ENCODE data around the gene ARHGEF12.

Gene ARHGEF12

GRCh38 chr11:120331301-120331996 lies 4.8 kb upstream of the ARHGEF12 start:
- Histone ChIP-seq H3K4me1 (ENCODE audit: control insufficient read depth in 2 of 2, insufficient read depth in 2 of 2, low read length in 2 of 2) (peaks cover 7 to 18% of the 10 kb centered on the region in 2 donors), H3K9me3 (ENCODE audit: control insufficient read depth in 2 of 2, low read length in 2 of 2) (no peaks in the 10 kb centered on the region), H3K27ac (ENCODE audit: low read depth in 2 of 2, low read length in 2 of 2) (no peak overlapping the region), H3K9ac (ENCODE audit: low read depth in 1 of 2, low read length in 2 of 2) (no peak overlapping the region), H3K36me3 (ENCODE audit: control insufficient read depth in 2 of 2, insufficient read depth in 2 of 2, low read length in 2 of 2) (no peaks in the 10 kb centered on the region), H3K4me3 (ENCODE audit: low read length in 2 of 2) (no peak overlapping the region), H3K27me3 (ENCODE audit: control insufficient read depth in 2 of 2, insufficient read depth in 2 of 2, low read length in 2 of 2) (no peaks in the 10 kb centered on the region)

DNA sequence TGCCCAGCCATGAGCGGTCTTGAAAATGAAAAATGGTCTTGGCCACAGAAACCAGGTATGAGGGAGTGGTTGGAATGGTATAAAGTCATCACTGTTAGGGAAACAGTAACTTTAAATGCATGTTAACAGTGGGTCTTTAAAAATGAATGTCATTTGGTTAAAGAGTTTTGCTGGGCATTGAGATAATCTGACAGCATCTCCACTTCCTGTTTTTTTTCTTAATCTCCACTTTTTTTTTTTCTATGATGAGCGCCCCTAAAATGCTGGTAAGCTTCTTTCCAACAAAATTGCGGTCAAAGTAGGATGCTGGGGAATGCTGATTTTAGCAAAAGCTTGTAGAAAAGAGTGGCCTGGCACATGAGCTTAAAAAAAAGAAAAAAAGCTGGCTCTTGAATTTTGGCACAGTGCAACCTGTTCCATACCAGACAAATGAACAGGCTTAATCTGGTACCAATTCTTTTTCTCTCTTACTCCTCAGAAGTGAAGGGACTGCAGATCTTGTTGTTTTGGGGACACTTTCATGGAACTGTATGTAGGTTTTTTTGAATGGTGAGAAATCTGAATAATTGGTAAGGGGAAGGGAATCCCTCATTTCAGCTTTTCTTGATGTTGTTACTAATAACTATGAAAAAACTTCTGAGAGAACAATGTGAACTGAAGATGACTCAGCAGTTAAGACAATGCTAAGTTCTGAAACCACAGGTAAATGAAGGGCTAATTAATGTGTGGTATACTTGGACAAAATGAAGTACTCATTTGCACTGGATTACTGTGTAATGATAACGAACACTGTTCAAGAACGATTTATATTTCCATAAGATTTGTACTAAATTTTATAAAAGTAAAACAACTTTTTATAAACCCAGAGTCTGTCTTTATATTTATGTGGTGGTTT lies 3.1 kb upstream of the ARHGEF12 start:
- Histone ChIP-seq H3K36me3 (ENCODE audit: control insufficient read depth in 2 of 2, insufficient read depth in 2 of 2, low read length in 2 of 2) (no peaks in the 10 kb centered on the region), H3K4me3 (ENCODE audit: low read length in 2 of 2) (no peak overlapping the region), H3K9me3 (ENCODE audit: control insufficient read depth in 2 of 2, low read length in 2 of 2) (no peaks in the 10 kb centered on the region), H3K27ac (ENCODE audit: low read depth in 2 of 2, low read length in 2 of 2) (no peak overlapping the region), H3K27me3 (ENCODE audit: control insufficient read depth in 2 of 2, insufficient read depth in 2 of 2, low read length in 2 of 2) (no peaks in the 10 kb centered on the region), H3K4me1 (ENCODE audit: control insufficient read depth in 2 of 2, insufficient read depth in 2 of 2, low read length in 2 of 2) (peaks cover 2 to 10% of the 10 kb centered on the region in 2 donors), H3K9ac (ENCODE audit: low read depth in 1 of 2, low read length in 2 of 2) (no peak overlapping the region)

DNA sequence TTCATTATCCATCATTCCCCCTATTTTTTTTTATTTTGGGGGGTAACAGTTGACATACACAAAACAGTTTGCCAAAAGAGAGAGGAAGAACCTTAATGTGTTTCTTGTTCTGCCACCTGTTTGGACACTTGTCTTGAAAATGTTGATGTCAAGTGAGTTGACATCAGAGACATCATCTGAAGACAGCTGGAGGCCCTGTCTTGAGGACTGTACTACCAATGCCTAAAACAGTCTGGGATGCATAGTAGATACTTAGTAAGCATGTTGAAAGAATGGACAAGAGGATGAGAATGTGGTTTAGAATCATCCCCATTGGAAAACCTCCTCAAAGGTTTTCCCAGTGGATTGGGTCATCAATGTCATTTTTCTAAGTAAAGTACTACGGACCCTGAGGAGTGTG lies 2.4 kb upstream of the ARHGEF12 start:
- no peak overlapping the region for H3K4me3 ChIP-seq (ENCODE audit: low read length in 2 of 2)
- no peaks in the 10 kb centered on the region for H3K36me3 ChIP-seq (ENCODE audit: control insufficient read depth in 2 of 2, insufficient read depth in 2 of 2, low read length in 2 of 2)
- H3K27ac ChIP-seq (ENCODE audit: low read depth in 2 of 2, low read length in 2 of 2), result no peak overlapping the region
- H3K27me3 ChIP-seq (ENCODE audit: control insufficient read depth in 2 of 2, insufficient read depth in 2 of 2, low read length in 2 of 2), result no peaks in the 10 kb centered on the region
- H3K4me1 ChIP-seq (ENCODE audit: control insufficient read depth in 2 of 2, insufficient read depth in 2 of 2, low read length in 2 of 2), result peaks cover 6 to 10% of the 10 kb centered on the region in 2 donors
- H3K9ac ChIP-seq (ENCODE audit: low read depth in 1 of 2, low read length in 2 of 2), result no peak overlapping the region
- no peaks in the 10 kb centered on the region for H3K9me3 ChIP-seq (ENCODE audit: control insufficient read depth in 2 of 2, low read length in 2 of 2)

GRCh38 chr11:120334332-120334731 lies 1.9 kb upstream of the ARHGEF12 start:
- Histone ChIP-seq H3K27ac (ENCODE audit: low read depth in 2 of 2, low read length in 2 of 2) (no peak overlapping the region), H3K4me1 (ENCODE audit: control insufficient read depth in 2 of 2, insufficient read depth in 2 of 2, low read length in 2 of 2) (peaks cover 8 to 14% of the 10 kb centered on the region in 2 donors), H3K4me3 (ENCODE audit: low read length in 2 of 2) (no peak overlapping the region), H3K9me3 (ENCODE audit: control insufficient read depth in 2 of 2, low read length in 2 of 2) (no peaks in the 10 kb centered on the region), H3K27me3 (ENCODE audit: control insufficient read depth in 2 of 2, insufficient read depth in 2 of 2, low read length in 2 of 2) (no peaks in the 10 kb centered on the region), H3K9ac (ENCODE audit: low read depth in 1 of 2, low read length in 2 of 2) (no peak overlapping the region), H3K36me3 (ENCODE audit: control insufficient read depth in 2 of 2, insufficient read depth in 2 of 2, low read length in 2 of 2) (no peaks in the 10 kb centered on the region)

GRCh38 chr11:120334894-120335462 lies 1.2 kb upstream of the ARHGEF12 start:
- Histone ChIP-seq H3K4me1 (ENCODE audit: control insufficient read depth in 2 of 2, insufficient read depth in 2 of 2, low read length in 2 of 2) (peaks cover 12 to 21% of the 10 kb centered on the region in 2 donors), H3K27me3 (ENCODE audit: control insufficient read depth in 2 of 2, insufficient read depth in 2 of 2, low read length in 2 of 2) (no peaks in the 10 kb centered on the region), H3K27ac (ENCODE audit: low read depth in 2 of 2, low read length in 2 of 2) (peak overlapping the region; percentile 87 to 94), H3K9me3 (ENCODE audit: control insufficient read depth in 2 of 2, low read length in 2 of 2) (no peaks in the 10 kb centered on the region), H3K9ac (ENCODE audit: low read depth in 1 of 2, low read length in 2 of 2) (peak overlapping the region; percentile 57 to 89), H3K4me3 (ENCODE audit: low read length in 2 of 2) (peak overlapping the region; percentile 74 to 91), H3K36me3 (ENCODE audit: control insufficient read depth in 2 of 2, insufficient read depth in 2 of 2, low read length in 2 of 2) (no peaks in the 10 kb centered on the region)

- peaks cover 12 to 21% of the 10 kb centered on the region in 2 donors for H3K4me1 ChIP-seq (ENCODE audit: control insufficient read depth in 2 of 2, insufficient read depth in 2 of 2, low read length in 2 of 2)
Measured at GRCh38 chr11:120335556-120335907, 681 bp upstream of the ARHGEF12 start.

GRCh38 chr11:120336641-120337354 lies 585 bp downstream of the ARHGEF12 start:
- Histone ChIP-seq H3K9ac (ENCODE audit: low read depth in 1 of 2, low read length in 2 of 2) (peak overlapping the region; percentile 83 to 89), H3K9me3 (ENCODE audit: control insufficient read depth in 2 of 2, low read length in 2 of 2) (no peaks in the 10 kb centered on the region), H3K27ac (ENCODE audit: low read depth in 2 of 2, low read length in 2 of 2) (peak overlapping the region; percentile 87 to 94), H3K36me3 (ENCODE audit: control insufficient read depth in 2 of 2, insufficient read depth in 2 of 2, low read length in 2 of 2) (no peaks in the 10 kb centered on the region), H3K4me3 (ENCODE audit: low read length in 2 of 2) (peak overlapping the region; percentile 91 to 92), H3K4me1 (ENCODE audit: control insufficient read depth in 2 of 2, insufficient read depth in 2 of 2, low read length in 2 of 2) (peaks cover 12 to 21% of the 10 kb centered on the region in 2 donors), H3K27me3 (ENCODE audit: control insufficient read depth in 2 of 2, insufficient read depth in 2 of 2, low read length in 2 of 2) (no peaks in the 10 kb centered on the region)

More at GRCh38 chr11:120335556-120335907, 681 bp upstream of the ARHGEF12 start:
- Histone ChIP-seq H3K9ac (ENCODE audit: low read depth in 1 of 2, low read length in 2 of 2) (peak overlapping the region; percentile 57 to 89), H3K4me3 (ENCODE audit: low read length in 2 of 2) (peak overlapping the region; percentile 74 to 91), H3K36me3 (ENCODE audit: control insufficient read depth in 2 of 2, insufficient read depth in 2 of 2, low read length in 2 of 2) (no peaks in the 10 kb centered on the region), H3K9me3 (ENCODE audit: control insufficient read depth in 2 of 2, low read length in 2 of 2) (no peaks in the 10 kb centered on the region), H3K27ac (ENCODE audit: low read depth in 2 of 2, low read length in 2 of 2) (peak overlapping the region; percentile 87 to 94), H3K27me3 (ENCODE audit: control insufficient read depth in 2 of 2, insufficient read depth in 2 of 2, low read length in 2 of 2) (no peaks in the 10 kb centered on the region)

DNA sequence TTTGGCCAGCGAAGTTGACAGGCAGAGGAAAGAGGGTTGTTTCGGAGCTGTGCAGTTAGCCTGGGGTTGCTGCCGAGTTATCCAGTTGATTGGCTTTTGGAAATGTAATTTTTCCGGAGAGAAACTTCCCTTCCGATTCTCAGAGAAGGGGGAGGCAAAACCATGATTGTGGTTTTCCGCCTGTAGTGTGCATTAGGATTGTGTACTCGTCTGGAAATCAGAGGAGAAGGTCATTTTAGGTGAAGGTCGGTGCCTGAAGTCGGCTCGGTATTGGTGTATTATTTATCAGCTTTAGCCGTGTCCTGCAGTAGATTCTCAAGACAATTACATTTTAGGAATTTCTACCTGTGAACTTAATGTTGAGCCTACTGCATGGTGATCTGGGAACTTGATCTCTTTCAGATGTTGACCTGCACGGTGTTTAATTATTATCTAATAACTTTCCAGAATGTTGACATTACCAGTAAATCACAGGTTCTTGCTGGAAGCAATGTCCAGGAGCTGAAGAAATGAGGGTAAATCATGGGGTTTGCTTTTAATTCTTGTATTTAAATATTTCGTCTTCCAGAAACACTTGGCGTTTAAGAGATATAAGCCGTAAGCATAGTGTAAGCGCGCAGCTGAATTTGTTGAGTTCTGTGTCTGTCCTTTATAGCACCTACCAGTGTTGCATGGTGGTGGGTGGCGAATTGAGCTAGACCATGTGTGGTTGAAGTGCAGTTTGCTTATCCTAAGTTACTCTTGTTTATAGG lies 1.3 kb downstream of the ARHGEF12 start:
- H3K27ac ChIP-seq (ENCODE audit: low read depth in 2 of 2, low read length in 2 of 2), result peak overlapping the region; percentile 87 to 94
- H3K9me3 ChIP-seq (ENCODE audit: control insufficient read depth in 2 of 2, low read length in 2 of 2), result no peaks in the 10 kb centered on the region
- no peaks in the 10 kb centered on the region for H3K36me3 ChIP-seq (ENCODE audit: control insufficient read depth in 2 of 2, insufficient read depth in 2 of 2, low read length in 2 of 2)
- peak overlapping the region; percentile 91 to 92 for H3K4me3 ChIP-seq (ENCODE audit: low read length in 2 of 2)
- peak overlapping the region; percentile 83 to 89 for H3K9ac ChIP-seq (ENCODE audit: low read depth in 1 of 2, low read length in 2 of 2)
- H3K27me3 ChIP-seq (ENCODE audit: control insufficient read depth in 2 of 2, insufficient read depth in 2 of 2, low read length in 2 of 2), result no peaks in the 10 kb centered on the region
- H3K4me1 ChIP-seq (ENCODE audit: control insufficient read depth in 2 of 2, insufficient read depth in 2 of 2, low read length in 2 of 2), result peaks cover 12 to 21% of the 10 kb centered on the region in 2 donors
